K562 (cell line): ENCODE results near the gene MTA1.

ENCODE experiments used
- CEBPB ChIP-seq: fragments of 450-650 bp; IDR thresholded peaks from 2 replicates; pipeline ENCODE4 v1.6.1; 2016; ENCODE audit warnings: missing genetic modification characterization, missing compliant biosample characterization
- EZH2 ChIP-seq: IDR thresholded peaks from 2 replicates; pipeline ENCODE4 v1.6.1; 2012; ENCODE audit warnings: low read depth, mild to moderate bottlenecking, inconsistent platforms, low read length, borderline replicate concordance
- POLR2A ChIP-seq: fragments of 450-650 bp; conservative IDR thresholded peaks from 2 replicates; pipeline ENCODE4 v1.6.1; 2016
- REST ChIP-seq, 2 experiments: fragments of 450-650 bp; formaldehyde crosslinking in 1 of 2; IDR thresholded peaks; 2 replicates each; pipeline versions ENCODE4 v1.4.0 to v1.6.1; 2014 to 2020; ENCODE audit warnings: mild to moderate bottlenecking in 2 of 2, borderline replicate concordance in 1 of 2, low read depth in 1 of 2
- RFX1 ChIP-seq: fragments of 450-650 bp; IDR thresholded peaks from 2 replicates; pipeline ENCODE4 v1.6.1; 2016; ENCODE audit warnings: mild to moderate bottlenecking, moderate library complexity
- SIX5 ChIP-seq, 2 experiments: IDR thresholded peaks; 2 replicates each; pipeline ENCODE4 v1.6.1; 2011; ENCODE audit warnings: low read length in 2 of 2, borderline replicate concordance in 1 of 2, low read depth in 1 of 2, mild to moderate bottlenecking in 1 of 2, moderate library complexity in 1 of 2; ENCODE audit not compliant: insufficient read depth in 1 of 2
- SRF ChIP-seq, 2 experiments: fragments of 250-450, 450-650 bp in 1 of 2; sonication (Bioruptor Pico) in 1 of 2; sonication (generic) in 1 of 2; formaldehyde crosslinking; IDR thresholded peaks; 2 replicates each; pipeline versions ENCODE4 v1.5.0 to v1.5.1; 2020 to 2022; ENCODE audit warnings: mild to moderate bottlenecking in 1 of 2, missing genetic modification reagents in 1 of 2
- YBX1 ChIP-seq: fragments of 450-650 bp; IDR thresholded peaks from 2 replicates; pipeline ENCODE4 v1.7.1; 2016; ENCODE audit warnings: mild to moderate bottlenecking
- YY1 ChIP-seq, 3 experiments: IDR thresholded peaks; 2 replicates each; pipeline ENCODE4 v1.6.1; 2011; ENCODE audit warnings: low read length in 2 of 3, mild to moderate bottlenecking in 2 of 3, moderate library complexity in 2 of 3, borderline replicate concordance in 1 of 3, control low read depth in 1 of 3, low read depth in 1 of 3; ENCODE audit not compliant: insufficient read depth in 3 of 3, insufficient replicate concordance in 2 of 3, control insufficient read depth in 1 of 3, insufficient read length in 1 of 3; ENCODE audit errors: extremely low read depth in 1 of 3
- ZHX1 ChIP-seq: fragments of 150-350 bp; conservative IDR thresholded peaks from 2 replicates; pipeline ENCODE4 v1.6.1; 2014; ENCODE audit warnings: low read length

- TF ChIP-seq SRF (CRISPR knock-in tag; IDR thresholded peaks at IDR 0.05) (no peak), RFX1 (no peak), ZHX1 (no peak), YY1 (IDR thresholded peaks at IDR 0.05; ENCODE audit: borderline replicate concordance in 1 of 3, control insufficient read depth in 1 of 3, extremely low read depth in 1 of 3, insufficient read depth in 3 of 3, insufficient read length in 1 of 3, insufficient replicate concordance in 2 of 3, low read depth in 1 of 3, low read length in 2 of 3) (no peak), REST (IDR thresholded peaks at IDR 0.05; ENCODE audit: borderline replicate concordance) (no peak), REST (CRISPR knock-in tag; IDR thresholded peaks at IDR 0.05; ENCODE audit: low read depth) (no peak), POLR2A (no peak), YBX1 (no peak), EZH2 (no peak), CEBPB (tag) (no peak), SIX5 (IDR thresholded peaks at IDR 0.05; ENCODE audit: borderline replicate concordance in 1 of 2, insufficient read depth in 1 of 2, low read depth in 1 of 2, low read length in 2 of 2) (no peak)
Measured at GRCh38 chr14:105468621-105469241, 49.1 kb downstream of the MTA1 start.
